ENCODE data around the gene FAM184A.

DNA sequence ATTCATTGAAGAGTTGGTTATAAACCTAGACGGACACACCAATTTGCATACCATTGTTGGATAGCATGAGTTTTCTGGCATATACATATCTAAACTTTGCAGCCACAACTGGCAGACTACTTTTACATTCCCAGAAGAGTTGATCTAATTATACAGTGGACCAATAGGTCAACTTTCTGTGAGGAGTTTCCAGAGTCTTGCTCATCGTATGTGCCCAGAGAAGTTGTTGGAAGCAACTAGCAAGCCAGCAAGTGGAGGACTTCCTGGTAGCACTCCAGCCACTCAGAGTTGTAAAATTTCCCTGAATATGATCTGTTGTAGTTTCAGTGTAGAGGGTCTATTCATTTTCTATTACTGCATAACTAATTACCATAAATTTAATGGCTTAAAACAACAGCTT lies 47.1 kb upstream of the FAM184A start:
- TF ChIP-seq EZH2 (IDR thresholded peaks at IDR 0.05; ENCODE audit: low read depth, unreplicated experiment) = no peak
- TF ChIP-seq, protein P1, sequence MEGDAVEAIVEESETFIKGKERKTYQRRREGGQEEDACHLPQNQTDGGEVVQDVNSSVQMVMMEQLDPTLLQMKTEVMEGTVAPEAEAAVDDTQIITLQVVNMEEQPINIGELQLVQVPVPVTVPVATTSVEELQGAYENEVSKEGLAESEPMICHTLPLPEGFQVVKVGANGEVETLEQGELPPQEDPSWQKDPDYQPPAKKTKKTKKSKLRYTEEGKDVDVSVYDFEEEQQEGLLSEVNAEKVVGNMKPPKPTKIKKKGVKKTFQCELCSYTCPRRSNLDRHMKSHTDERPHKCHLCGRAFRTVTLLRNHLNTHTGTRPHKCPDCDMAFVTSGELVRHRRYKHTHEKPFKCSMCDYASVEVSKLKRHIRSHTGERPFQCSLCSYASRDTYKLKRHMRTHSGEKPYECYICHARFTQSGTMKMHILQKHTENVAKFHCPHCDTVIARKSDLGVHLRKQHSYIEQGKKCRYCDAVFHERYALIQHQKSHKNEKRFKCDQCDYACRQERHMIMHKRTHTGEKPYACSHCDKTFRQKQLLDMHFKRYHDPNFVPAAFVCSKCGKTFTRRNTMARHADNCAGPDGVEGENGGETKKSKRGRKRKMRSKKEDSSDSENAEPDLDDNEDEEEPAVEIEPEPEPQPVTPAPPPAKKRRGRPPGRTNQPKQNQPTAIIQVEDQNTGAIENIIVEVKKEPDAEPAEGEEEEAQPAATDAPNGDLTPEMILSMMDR (conservative IDR thresholded peaks at IDR 0.05; ENCODE audit: low read depth in 2 of 2) = no peak
- no peak for TF ChIP-seq NANOG (IDR thresholded peaks at IDR 0.05; ENCODE audit: borderline replicate concordance)
- TF ChIP-seq EZH2phosphoT487 (IDR thresholded peaks at IDR 0.05; ENCODE audit: unreplicated experiment) = no peak
- no peak for TF ChIP-seq POLR2AphosphoS5 (IDR thresholded peaks at IDR 0.05; ENCODE audit: low read depth)
- TF ChIP-seq JUNB (IDR thresholded peaks at IDR 0.05; ENCODE audit: unreplicated experiment) = no peak
- TF ChIP-seq ZNF331 (CRISPR knock-in tag; IDR thresholded peaks at IDR 0.05; ENCODE audit: low read depth) = no peak
- TF ChIP-seq ZNF114 (CRISPR knock-in tag; IDR thresholded peaks at IDR 0.05) = no peak
- no peak for TF ChIP-seq REST (IDR thresholded peaks at IDR 0.05; ENCODE audit: unreplicated experiment)
- TF ChIP-seq, protein P2, sequence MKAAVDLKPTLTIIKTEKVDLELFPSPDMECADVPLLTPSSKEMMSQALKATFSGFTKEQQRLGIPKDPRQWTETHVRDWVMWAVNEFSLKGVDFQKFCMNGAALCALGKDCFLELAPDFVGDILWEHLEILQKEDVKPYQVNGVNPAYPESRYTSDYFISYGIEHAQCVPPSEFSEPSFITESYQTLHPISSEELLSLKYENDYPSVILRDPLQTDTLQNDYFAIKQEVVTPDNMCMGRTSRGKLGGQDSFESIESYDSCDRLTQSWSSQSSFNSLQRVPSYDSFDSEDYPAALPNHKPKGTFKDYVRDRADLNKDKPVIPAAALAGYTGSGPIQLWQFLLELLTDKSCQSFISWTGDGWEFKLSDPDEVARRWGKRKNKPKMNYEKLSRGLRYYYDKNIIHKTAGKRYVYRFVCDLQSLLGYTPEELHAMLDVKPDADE (IDR thresholded peaks at IDR 0.05) = no peak
- TF ChIP-seq ZNF462 (CRISPR knock-in tag; IDR thresholded peaks at IDR 0.05) = no peak
- TF ChIP-seq CREB1 (CRISPR knock-in tag; IDR thresholded peaks at IDR 0.05; ENCODE audit: low read depth) = no peak
- TF ChIP-seq STAT1 (IDR thresholded peaks at IDR 0.05; ENCODE audit: unreplicated experiment) = no peak

Measured in GM23338 (cell line).